PC-9 (cell line): Measurements from ENCODE around the gene HDGFL3. TPM values are rescaled to one million over a fixed set of nuclear protein-coding genes. Genes with fewer than 3 reads are reported as not detected.

Experiments used
- BruUV-seq: library from RNA; stranded (reverse); fragments of 400-500 nt; replicated peaks from 2 replicates; lab custom pipeline; 2021; lab: Mats Ljungman, UMichigan
- CTCF ChIA-PET: fragments of 300-600 bp; sonication (Branson Sonifier 250); formaldehyde crosslinking; loops from one replicate; lab custom pipeline; 2022; ENCODE audit warnings: antibody characterized with exemption; lab: Charles Lee
- POLR2A ChIA-PET: fragments of 300-600 bp; sonication (Branson Sonifier 250); formaldehyde crosslinking; loops from one replicate; lab custom pipeline; 2022; ENCODE audit warnings: antibody characterized with exemption; ENCODE audit not compliant: unreplicated experiment; lab: Charles Lee
- DNase-seq, 2 experiments: peaks; one replicate each; pipeline versions ENCODE4 v3.0.0 to v3.0.0-alpha.2; 2015 to 2022; ENCODE audit warnings: mixed read lengths in 1 of 2
- H2AFZ ChIP-seq: fragments of 200-600 bp; sonication (generic); 2 replicates; pipeline ENCODE4 v1.8.1; 2017; ENCODE audit warnings: antibody characterized with exemption
- H3F3A ChIP-seq: fragments of 200-600 bp; sonication (generic); 2 replicates; pipeline ENCODE4 v1.8.1; 2017; ENCODE audit warnings: antibody characterized with exemption, mild to moderate bottlenecking, low read depth; ENCODE audit not compliant: insufficient read depth
- H3K27ac ChIP-seq: fragments of 200-600 bp; sonication (generic); 2 replicates; pipeline ENCODE4 v1.6.1; 2016; ENCODE audit warnings: mixed run types
- H3K27me3 ChIP-seq: fragments of 200-600 bp; sonication (generic); 2 replicates; pipeline ENCODE4 v1.6.1; 2016; ENCODE audit warnings: low read depth, mixed run types; ENCODE audit not compliant: insufficient read depth
- H3K36me3 ChIP-seq: fragments of 200-600 bp; sonication (generic); 2 replicates; pipeline ENCODE4 v1.6.1; 2016; ENCODE audit warnings: low read depth, mixed run types
- H3K4me1 ChIP-seq: fragments of 200-600 bp; sonication (generic); replicated peaks from 2 replicates; pipeline ENCODE4 v1.6.1; 2016; ENCODE audit warnings: mixed run types; ENCODE audit not compliant: insufficient read depth
- H3K4me2 ChIP-seq: fragments of 200-600 bp; sonication (generic); 2 replicates; pipeline ENCODE4 v1.6.1; 2017; ENCODE audit warnings: mixed run types
- H3K4me3 ChIP-seq: fragments of 200-600 bp; sonication (generic); 2 replicates; pipeline ENCODE4 v1.6.1; 2016; ENCODE audit warnings: mixed run types
- H3K79me2 ChIP-seq: fragments of 200-600 bp; sonication (generic); 2 replicates; pipeline ENCODE4 v1.6.1; 2017; ENCODE audit warnings: low read depth, mixed run types
- H3K9me2 ChIP-seq: fragments of 200-600 bp; sonication (generic); 2 replicates; pipeline ENCODE4 v1.8.1; 2017; ENCODE audit warnings: mild to moderate bottlenecking; ENCODE audit not compliant: insufficient read depth
- H3K9me3 ChIP-seq: fragments of 200-600 bp; sonication (generic); 2 replicates; pipeline ENCODE4 v1.8.1; 2016; ENCODE audit warnings: low read depth; ENCODE audit not compliant: insufficient read depth
- H4K20me1 ChIP-seq: fragments of 200-600 bp; sonication (generic); 2 replicates; pipeline ENCODE4 v1.8.1; 2017; ENCODE audit not compliant: insufficient read depth
- CTCF ChIP-seq: fragments of 200-600 bp; sonication (generic); conservative IDR thresholded peaks from 2 replicates; pipeline ENCODE4 v1.6.1; 2017; ENCODE audit warnings: mixed run types, antibody characterized with exemption, mild to moderate bottlenecking, moderate library complexity
- EZH2 ChIP-seq: fragments of 200-600 bp; sonication (generic); IDR thresholded peaks from 2 replicates; pipeline ENCODE4 v1.8.0; 2017; ENCODE audit warnings: antibody characterized with exemption, low read depth
- intact Hi-C: fragments of 100-400 bp; cut with micrococcal nuclease; formaldehyde crosslinking; loops from one replicate; pipeline ENCODE4 v1.10.0; 2022; ENCODE audit not compliant: unreplicated experiment
- total RNA-seq: library from RNA; stranded (reverse); gene quantifications from 2 replicates; pipeline ENCODE4 v1.2.3, GENCODE V29; 2021

The HDGFL3 gene
- total RNA-seq, 1 experiment from 2014 or later = 10.1 TPM

DNA sequence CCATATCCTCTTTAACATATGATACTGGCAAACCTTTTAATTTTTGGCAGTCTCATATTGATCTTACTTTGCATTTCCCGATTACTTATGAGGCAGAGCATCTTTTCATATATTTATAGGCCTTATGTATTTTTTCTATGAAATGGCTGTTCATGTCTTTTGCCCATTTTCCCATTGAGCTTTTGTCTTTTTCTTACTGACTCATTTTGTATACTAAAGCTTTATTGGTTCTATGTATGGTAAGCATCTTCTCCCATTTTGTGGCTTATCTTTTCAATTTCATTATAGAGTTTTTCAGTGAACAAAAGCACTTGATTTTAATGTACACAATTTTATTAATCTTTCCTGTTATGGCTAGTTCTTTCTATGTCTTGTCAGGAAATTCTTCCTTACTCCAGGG lies 17.2 kb downstream of the HDGFL3 start:
- CTCF ChIA-PET = no interaction called here
- intact Hi-C loops = no loop called here
- Histone ChIP-seq H3K27ac (no peak overlapping the region), H3K79me2 (no peaks in the 10 kb centered on the region), H3K4me2 (no peak overlapping the region), H3K27me3 (no peaks in the 10 kb centered on the region), H3F3A (no peaks in the 10 kb centered on the region), H3K36me3 (no peaks in the 10 kb centered on the region), H2AFZ (no peak overlapping the region), H3K4me1 (no peaks in the 10 kb centered on the region), H4K20me1 (no peaks in the 10 kb centered on the region), H3K9me2 (no peaks in the 10 kb centered on the region), H3K4me3 (no peak overlapping the region), H3K9me3 (no peaks in the 10 kb centered on the region)
- DNase-seq = no peak
- no TSS peak for BruUV-seq
- POLR2A ChIA-PET = no interaction called here
- no peak for TF ChIP-seq CTCF
- TF ChIP-seq EZH2 = no peak

- H3F3A ChIP-seq = no peaks in the 10 kb centered on the region
- no peak overlapping the region for H3K4me2 ChIP-seq
- POLR2A ChIA-PET = no interaction called here
- no peak overlapping the region for H3K4me3 ChIP-seq
- no peak for TF ChIP-seq CTCF
- TF ChIP-seq EZH2 = no peak
- H2AFZ ChIP-seq = no peak overlapping the region
- H3K9me2 ChIP-seq = no peaks in the 10 kb centered on the region
- H3K27me3 ChIP-seq = no peaks in the 10 kb centered on the region
- no peaks in the 10 kb centered on the region for H4K20me1 ChIP-seq
- intact Hi-C loops = no loop called here
- H3K79me2 ChIP-seq = no peaks in the 10 kb centered on the region
- no peaks in the 10 kb centered on the region for H3K9me3 ChIP-seq
- H3K27ac ChIP-seq = no peak overlapping the region
- CTCF ChIA-PET = no interaction called here
- no peaks in the 10 kb centered on the region for H3K4me1 ChIP-seq
- BruUV-seq = no TSS peak
- no peak for DNase-seq
- H3K36me3 ChIP-seq = no peaks in the 10 kb centered on the region
Observed at GRCh38 chr15:83185561-83185960, 22.1 kb downstream of the HDGFL3 start.

GRCh38 chr15:83178869-83179325 lies 28.7 kb downstream of the HDGFL3 start:
- TF ChIP-seq CTCF (no peak), EZH2 (no peak)
- no peaks in the 10 kb centered on the region for H4K20me1 ChIP-seq
- no peaks in the 10 kb centered on the region for H3K27me3 ChIP-seq
- no peak overlapping the region for H3K4me3 ChIP-seq
- no peaks in the 10 kb centered on the region for H3K79me2 ChIP-seq
- H3K36me3 ChIP-seq = no peaks in the 10 kb centered on the region
- H2AFZ ChIP-seq = no peak overlapping the region
- no peaks in the 10 kb centered on the region for H3K9me3 ChIP-seq
- intact Hi-C loops = no loop called here
- no peak overlapping the region for H3K4me2 ChIP-seq
- BruUV-seq = no TSS peak
- H3K4me1 ChIP-seq = no peaks in the 10 kb centered on the region
- H3K27ac ChIP-seq = no peak overlapping the region
- H3F3A ChIP-seq = no peaks in the 10 kb centered on the region
- H3K9me2 ChIP-seq = peaks cover 4% of the 10 kb centered on the region; the same call in 1 of the 2 replicates
- DNase-seq = no peak
- ChIA-PET CTCF (no interaction called here), POLR2A (no interaction called here)
